ENCODE data around the gene LCOR. TPM values are rescaled to one million over a fixed set of nuclear protein-coding genes. Genes with fewer than 3 reads are reported as not detected.

The LCOR gene
- total RNA-seq, 3 donors from 2014 or later: 19.4 to 53.6 (median 35.7) TPM

GRCh38 chr10:96857301-96858012 lies 25.4 kb downstream of the LCOR start:
- no peaks in the 10 kb centered on the region for H3K27me3 ChIP-seq
- no peak overlapping the region for H3K27ac ChIP-seq
- no peaks in the 10 kb centered on the region for H3K36me3 ChIP-seq
- intact Hi-C loops (cut with DNase I; ENCODE audit: low total_unique reads): no loop called here
- H3K4me1 ChIP-seq: no peaks in the 10 kb centered on the region
- H3K4me3 ChIP-seq: no peak overlapping the region
- TF ChIP-seq POLR2A (IDR thresholded peaks at IDR 0.05): no peak
- no peak for TF ChIP-seq POLR2AphosphoS5 (IDR thresholded peaks at IDR 0.05)
- TF ChIP-seq, protein P1, sequence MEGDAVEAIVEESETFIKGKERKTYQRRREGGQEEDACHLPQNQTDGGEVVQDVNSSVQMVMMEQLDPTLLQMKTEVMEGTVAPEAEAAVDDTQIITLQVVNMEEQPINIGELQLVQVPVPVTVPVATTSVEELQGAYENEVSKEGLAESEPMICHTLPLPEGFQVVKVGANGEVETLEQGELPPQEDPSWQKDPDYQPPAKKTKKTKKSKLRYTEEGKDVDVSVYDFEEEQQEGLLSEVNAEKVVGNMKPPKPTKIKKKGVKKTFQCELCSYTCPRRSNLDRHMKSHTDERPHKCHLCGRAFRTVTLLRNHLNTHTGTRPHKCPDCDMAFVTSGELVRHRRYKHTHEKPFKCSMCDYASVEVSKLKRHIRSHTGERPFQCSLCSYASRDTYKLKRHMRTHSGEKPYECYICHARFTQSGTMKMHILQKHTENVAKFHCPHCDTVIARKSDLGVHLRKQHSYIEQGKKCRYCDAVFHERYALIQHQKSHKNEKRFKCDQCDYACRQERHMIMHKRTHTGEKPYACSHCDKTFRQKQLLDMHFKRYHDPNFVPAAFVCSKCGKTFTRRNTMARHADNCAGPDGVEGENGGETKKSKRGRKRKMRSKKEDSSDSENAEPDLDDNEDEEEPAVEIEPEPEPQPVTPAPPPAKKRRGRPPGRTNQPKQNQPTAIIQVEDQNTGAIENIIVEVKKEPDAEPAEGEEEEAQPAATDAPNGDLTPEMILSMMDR (IDR thresholded peaks at IDR 0.05): no peak
- H3K9me3 ChIP-seq: no peaks in the 10 kb centered on the region
- no peak for DNase-seq (ENCODE audit: low spot score in 2 of 2)

DNA sequence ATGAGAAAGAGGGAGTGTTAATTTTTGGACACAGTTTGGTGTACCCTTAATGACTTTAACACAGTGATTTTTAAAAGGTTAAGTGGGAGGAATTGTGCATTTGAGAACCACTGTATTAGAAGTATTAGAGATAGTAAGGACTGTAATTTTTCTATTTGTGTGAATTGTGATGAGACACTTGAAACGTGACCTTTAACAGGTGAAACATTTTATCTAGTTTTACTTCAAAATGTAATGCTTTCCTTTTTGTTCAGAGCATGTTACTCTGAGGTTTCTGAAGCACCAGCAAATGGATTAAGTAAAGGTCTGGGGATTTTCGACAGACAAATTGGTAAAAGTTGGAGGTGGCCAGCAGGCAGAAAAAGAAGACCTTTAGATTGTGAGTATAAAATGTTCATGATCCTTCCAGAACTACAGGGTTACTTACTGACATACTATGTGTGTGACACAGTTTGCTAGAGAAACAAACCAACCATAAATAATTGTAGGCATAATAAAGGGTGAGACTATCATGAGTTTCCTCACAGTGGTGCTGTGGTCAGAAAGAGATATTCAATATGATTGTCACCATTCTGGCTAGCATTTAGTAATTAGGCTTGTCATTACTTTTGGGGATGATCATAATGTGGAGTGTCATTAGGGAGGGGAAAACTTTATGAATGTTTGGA lies 26.1 kb downstream of the LCOR start:
- no peaks in the 10 kb centered on the region for H3K9me3 ChIP-seq
- DNase-seq (ENCODE audit: low spot score in 2 of 2): no peak
- H3K27ac ChIP-seq: no peak overlapping the region
- no peaks in the 10 kb centered on the region for H3K36me3 ChIP-seq
- TF ChIP-seq POLR2A (IDR thresholded peaks at IDR 0.05): no peak
- no peaks in the 10 kb centered on the region for H3K4me1 ChIP-seq
- H3K27me3 ChIP-seq: no peaks in the 10 kb centered on the region
- intact Hi-C loops (cut with DNase I; ENCODE audit: low total_unique reads): no loop called here
- no peak overlapping the region for H3K4me3 ChIP-seq

- intact Hi-C loops (cut with DNase I; ENCODE audit: low total_unique reads): no loop called here
- H3K27ac ChIP-seq: no peak overlapping the region
- no peak overlapping the region for H3K4me3 ChIP-seq
- H3K36me3 ChIP-seq: no peaks in the 10 kb centered on the region
- H3K9me3 ChIP-seq: no peaks in the 10 kb centered on the region
- no peaks in the 10 kb centered on the region for H3K27me3 ChIP-seq
- TF ChIP-seq, protein P1 (IDR thresholded peaks at IDR 0.05): no peak
- no peak for TF ChIP-seq POLR2AphosphoS5 (IDR thresholded peaks at IDR 0.05)
- TF ChIP-seq POLR2A (IDR thresholded peaks at IDR 0.05): no peak
- DNase-seq (ENCODE audit: low spot score in 2 of 2): no peak
- no peaks in the 10 kb centered on the region for H3K4me1 ChIP-seq
Measured at GRCh38 chr10:96858706-96859050, 26.6 kb downstream of the LCOR start.

GRCh38 chr10:96860631-96861277 lies 28.7 kb downstream of the LCOR start:
- TF ChIP-seq POLR2AphosphoS5 (IDR thresholded peaks at IDR 0.05) (no peak), POLR2A (IDR thresholded peaks at IDR 0.05) (no peak)
- TF ChIP-seq, protein P1 (IDR thresholded peaks at IDR 0.05): no peak
- Histone ChIP-seq H3K4me3 (no peak overlapping the region), H3K4me1 (peaks cover 0 to 9% of the 10 kb centered on the region in 2 donors), H3K9me3 (no peaks in the 10 kb centered on the region), H3K36me3 (no peaks in the 10 kb centered on the region), H3K27ac (no peak overlapping the region), H3K27me3 (no peaks in the 10 kb centered on the region)
- no peak for DNase-seq (ENCODE audit: low spot score in 2 of 2)
- intact Hi-C loops (cut with DNase I; ENCODE audit: low total_unique reads): no loop called here

DNA sequence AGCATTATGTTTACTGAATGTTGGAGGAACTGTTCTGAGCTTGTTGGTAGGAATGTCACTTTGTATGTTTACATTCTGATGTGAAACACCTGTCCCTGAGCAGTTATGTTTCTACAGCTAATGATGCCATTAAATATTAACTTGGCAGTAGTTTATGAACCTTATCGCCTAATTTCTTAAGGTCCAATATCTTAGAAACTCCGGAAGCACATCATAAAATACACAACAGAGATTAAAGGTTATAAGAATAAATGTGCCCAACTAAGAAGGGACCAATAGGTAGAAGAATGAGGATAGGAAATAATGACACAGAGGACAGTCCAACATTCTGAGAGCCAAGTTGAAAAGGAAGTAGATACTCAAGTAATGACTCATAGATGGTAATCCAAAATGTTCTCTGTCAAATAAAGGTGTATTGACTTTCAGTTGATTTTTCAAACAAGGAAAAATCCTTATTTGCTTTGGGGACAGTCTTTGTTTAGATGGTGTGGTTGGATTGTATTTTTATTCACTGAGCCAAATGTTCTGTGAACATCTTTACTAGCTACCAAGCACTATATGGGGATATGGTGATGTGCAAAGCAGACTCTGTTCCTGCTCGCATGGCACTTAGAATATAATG lies 31.9 kb downstream of the LCOR start:
- peaks cover 0 to 9% of the 10 kb centered on the region in 2 donors for H3K4me1 ChIP-seq
- H3K36me3 ChIP-seq: no peaks in the 10 kb centered on the region
- TF ChIP-seq POLR2AphosphoS5 (IDR thresholded peaks at IDR 0.05) (no peak), POLR2A (IDR thresholded peaks at IDR 0.05) (no peak)
- TF ChIP-seq, protein P1 (IDR thresholded peaks at IDR 0.05): no peak
- H3K4me3 ChIP-seq: peak overlapping the region in 1 of 3 donors; percentile 4
- H3K27me3 ChIP-seq: no peaks in the 10 kb centered on the region
- H3K27ac ChIP-seq: peak overlapping the region; percentile 76 to 84
- no peaks in the 10 kb centered on the region for H3K9me3 ChIP-seq
- DNase-seq (ENCODE audit: low spot score in 2 of 2): no peak
- intact Hi-C loops (cut with DNase I; ENCODE audit: low total_unique reads): no loop called here
